SH-SY5Y (cell line): ENCODE measurements around the gene MCOLN1.

ENCODE experiments used
- GATA2 ChIP-seq: IDR thresholded peaks from 2 replicates; pipeline ENCODE4 v1.6.1; 2011; ENCODE audit warnings: mild to moderate bottlenecking, low read depth, low read length
- GATA3 ChIP-seq: IDR thresholded peaks from 2 replicates; pipeline ENCODE4 v1.6.1; 2011; ENCODE audit warnings: low read depth, mild to moderate bottlenecking, low read length, moderate library complexity

The MCOLN1 gene

DNA sequence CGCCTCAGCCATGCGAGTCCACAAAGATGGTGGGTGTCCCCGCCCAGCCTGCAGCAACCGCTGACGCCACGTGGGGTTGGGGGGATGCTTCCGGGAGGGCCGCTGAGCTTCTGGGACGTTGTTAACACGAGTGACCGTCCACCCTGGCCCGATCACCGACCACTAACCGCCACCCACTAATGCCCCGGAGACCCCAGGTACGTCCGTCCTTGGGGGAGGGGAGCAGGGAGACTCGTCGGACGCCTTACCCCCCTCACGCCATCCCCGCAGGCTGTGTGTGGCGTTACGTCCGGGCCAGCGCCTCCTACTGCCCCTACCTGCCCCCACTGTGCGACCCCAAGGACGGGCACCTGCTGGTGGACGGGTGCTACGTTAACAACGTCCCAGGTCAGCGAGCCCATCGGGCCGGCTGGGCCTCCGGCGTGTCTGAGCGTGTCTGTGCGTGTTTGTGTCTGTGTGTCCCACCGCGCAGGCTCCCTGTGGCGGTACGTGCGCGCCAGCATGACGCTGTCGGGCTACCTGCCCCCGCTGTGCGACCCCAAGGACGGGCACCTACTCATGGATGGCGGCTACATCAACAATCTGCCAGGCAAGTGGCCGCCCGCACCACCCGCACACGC, 34.4 kb downstream of the MCOLN1 start:
- no peak for TF ChIP-seq GATA2
- TF ChIP-seq GATA3: no peak

DNA sequence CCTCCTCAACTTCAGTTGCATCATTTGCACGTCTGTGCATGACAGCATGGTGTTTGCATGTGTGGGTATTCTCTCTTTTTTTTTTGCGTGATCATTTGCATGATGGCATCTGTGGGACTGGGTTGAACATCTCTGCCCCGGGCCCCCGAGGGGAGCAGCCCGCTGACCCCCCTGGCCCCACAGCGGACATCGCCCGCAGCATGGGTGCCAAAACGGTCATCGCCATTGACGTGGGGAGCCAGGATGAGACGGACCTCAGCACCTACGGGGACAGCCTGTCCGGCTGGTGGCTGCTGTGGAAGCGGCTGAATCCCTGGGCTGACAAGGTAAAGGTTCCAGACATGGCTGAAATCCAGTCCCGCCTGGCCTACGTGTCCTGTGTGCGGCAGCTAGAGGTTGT, 36.2 kb downstream of the MCOLN1 start:
- TF ChIP-seq GATA3: no peak
- no peak for TF ChIP-seq GATA2

DNA sequence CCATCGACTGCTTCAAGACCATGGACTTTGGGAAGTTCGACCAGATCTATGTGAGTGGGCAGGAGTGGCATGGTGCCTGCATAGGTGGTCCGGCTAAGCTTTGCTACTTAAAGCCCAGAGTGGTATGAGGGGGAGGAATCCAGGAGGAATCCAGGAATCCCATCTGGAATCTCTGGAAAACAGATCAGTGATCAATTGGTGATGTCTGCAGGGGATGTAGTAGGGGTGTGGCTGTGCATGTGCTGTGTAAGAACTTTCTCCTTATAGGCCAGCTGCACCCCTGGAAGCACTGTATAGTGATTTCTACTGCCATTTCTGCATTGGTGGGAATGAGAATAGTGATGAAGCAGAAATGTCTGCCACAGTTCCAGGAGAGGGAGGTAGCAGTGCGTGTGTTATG, 36.7 kb downstream of the MCOLN1 start:
- no peak for TF ChIP-seq GATA2
- no peak for TF ChIP-seq GATA3

DNA sequence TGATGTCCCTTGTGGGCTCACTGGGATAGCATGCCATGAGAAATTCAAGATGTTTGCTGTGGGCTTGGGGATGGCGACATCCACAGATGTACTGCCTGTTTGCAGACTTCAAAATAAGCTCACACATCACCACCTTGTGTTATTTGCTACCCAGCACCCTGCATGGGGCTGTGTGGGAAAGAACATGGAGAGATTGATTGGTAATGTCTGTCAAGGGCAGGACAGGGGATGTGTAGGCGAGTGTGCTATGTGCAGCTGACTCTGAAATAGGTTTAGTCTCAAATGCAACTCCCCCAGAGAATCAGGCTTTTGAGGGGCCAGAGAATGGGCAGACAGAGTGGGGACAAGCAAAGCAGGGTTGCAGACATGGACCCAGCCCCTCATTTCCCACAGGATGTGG, 37.8 kb downstream of the MCOLN1 start:
- no peak for TF ChIP-seq GATA3
- no peak for TF ChIP-seq GATA2

DNA sequence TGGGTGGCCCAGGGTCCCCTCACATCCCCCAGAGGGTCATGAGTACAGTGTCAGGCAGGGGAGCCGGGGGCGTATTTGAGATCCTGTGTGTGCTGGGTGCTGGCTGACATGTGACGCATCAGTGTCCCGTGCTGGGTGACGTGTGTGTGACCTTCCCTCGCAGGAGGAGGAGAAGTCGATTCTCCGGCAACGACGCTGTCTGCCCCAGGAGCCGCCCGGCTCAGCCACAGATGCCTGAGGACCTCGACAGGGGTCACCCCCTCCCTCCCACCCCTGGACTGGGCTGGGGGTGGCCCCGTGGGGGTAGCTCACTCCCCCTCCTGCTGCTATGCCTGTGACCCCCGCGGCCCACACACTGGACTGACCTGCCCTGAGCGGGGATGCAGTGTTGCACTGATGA, 38.9 kb downstream of the MCOLN1 start:
- no peak for TF ChIP-seq GATA2
- no peak for TF ChIP-seq GATA3

DNA sequence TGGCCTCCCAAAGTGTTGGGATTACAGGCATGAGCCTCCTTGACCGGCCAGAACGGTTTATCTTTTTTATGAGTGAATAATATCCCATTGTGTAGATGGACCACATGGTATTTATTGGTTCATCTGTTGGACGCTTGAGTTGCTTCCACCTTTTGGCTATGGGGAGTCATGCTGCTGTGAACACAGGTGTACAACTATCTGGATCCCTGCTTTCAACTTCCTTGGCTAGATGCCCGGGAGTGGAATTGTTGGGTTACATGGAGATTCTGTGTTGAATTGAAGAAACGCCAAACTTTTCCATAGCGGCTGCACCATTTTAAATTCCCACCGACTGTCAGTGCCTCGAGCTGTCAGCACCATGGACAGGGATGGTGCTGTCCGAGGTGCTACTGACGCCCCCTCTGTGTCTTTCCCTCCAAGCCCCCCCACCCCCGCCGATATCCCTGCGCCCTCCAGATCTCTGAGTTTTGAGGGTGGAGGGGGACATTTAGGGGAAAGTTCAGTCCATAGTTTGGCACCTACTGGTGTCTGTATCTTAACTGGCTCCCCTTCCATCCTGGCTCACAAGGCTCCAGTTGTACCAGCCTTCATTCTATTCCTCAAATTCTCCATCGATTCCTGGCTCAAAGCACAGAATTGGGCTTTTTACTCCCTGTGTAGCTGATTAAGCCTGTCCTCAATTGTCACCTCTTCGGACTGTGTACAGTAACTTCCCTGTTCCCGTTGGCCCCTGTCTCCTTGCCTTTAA, 40.4 kb downstream of the MCOLN1 start:
- TF ChIP-seq GATA2: no peak
- no peak for TF ChIP-seq GATA3

DNA sequence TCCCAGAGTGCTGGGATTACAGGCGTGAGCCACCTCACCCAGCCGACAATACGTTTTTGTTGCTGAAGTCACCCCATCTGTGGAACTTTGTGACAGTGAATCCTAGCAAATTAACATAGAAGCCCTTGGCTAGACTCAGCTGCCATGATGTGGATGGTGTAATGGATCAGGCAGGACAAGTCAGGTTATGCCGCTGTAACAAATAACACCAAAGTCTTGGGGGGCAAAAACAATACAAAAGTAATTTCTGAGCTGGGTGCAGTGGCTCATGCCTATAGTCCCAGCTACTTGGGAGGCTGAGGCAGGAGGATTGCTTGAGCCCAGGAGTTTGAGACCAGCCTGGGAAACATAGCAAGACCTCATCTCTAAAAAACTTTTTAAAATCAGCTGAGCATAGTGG, 42.4 kb downstream of the MCOLN1 start:
- TF ChIP-seq GATA3: no peak
- no peak for TF ChIP-seq GATA2

DNA sequence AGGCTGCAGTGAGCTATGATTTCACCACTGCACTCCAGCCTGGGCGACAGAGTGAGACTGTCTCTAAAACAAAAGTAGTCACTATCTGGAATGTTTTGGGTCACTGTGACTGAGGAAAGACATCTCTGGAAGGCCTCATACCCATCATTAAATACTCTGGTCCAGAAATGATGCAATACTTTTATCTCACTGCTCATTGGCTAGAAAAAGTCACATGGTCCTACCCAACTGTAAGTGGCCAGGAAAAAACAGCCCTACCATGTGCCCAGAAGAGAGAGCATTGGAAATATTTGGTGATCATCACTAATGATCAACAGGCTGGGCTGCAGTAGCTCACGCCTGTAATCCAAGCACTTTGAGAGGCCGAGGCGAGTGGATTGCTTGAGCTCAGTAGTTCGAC, 42.9 kb downstream of the MCOLN1 start:
- TF ChIP-seq GATA3: no peak
- TF ChIP-seq GATA2: no peak

DNA sequence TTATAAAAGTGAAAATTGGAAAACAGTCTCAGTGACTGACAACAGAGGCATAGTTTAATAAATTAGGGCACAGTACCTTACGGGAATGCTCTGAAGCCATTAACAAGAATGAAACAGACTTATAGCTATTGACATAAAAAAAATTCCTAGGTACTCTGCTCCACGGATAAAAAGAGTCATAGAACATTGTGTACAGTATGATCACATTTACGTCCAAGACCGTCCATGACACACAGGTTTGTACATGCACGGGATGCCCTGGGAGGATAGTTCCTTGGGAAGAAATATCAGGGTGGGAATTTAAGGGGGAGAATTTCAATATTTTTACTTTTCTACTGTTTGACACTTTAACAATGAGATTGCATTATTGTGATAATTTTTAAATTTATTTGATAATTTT, 48.3 kb downstream of the MCOLN1 start:
- TF ChIP-seq GATA2: no peak
- no peak for TF ChIP-seq GATA3

DNA sequence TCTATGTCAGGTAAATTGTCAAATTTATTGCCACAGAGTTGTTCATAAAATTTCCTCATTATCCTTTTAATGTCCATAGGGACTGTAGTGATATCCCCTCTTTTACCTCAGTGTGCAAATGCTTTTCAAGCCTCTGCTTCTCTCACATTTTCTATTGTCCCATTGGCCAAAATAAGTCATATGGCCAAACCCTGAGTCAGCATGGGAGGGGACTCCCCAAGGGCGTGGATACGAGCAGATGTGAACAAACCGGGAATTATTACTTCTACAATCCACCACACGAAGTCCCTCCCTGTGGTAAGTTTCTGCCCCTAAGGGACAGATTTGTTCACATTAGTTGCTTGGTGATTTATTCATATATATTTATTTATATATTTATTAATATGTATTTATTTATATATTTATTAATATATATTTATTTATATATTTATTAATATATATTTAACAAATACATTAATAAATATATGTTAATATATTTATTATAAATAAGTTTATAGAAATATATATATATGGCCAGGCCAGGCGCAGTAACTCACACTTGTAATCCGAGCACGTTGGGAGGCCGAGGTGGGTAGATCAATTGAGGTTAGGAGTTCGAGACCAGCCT, 53.1 kb downstream of the MCOLN1 start:
- TF ChIP-seq GATA2 (no peak), GATA3 (no peak)

DNA sequence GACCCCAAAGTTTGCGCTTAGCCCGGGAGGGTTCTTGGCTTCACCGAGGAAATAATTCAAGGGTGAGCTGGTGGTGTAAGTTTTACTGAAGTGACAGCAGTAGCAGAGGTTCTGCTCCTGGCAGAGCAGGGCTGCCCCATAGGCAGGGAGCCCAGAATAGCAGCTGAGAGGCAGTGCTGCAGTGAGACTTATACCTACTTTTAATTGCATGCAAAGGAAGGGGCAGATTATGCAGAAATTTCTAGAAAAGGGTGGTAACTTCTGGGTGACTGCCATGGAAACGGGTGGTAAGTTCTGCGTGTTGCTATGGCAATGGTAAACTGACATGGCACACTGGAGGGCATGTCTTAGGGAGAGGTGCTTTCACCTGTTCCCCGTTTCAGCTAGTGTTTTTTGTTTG, 55.7 kb downstream of the MCOLN1 start:
- TF ChIP-seq GATA2 (no peak), GATA3 (no peak)

DNA sequence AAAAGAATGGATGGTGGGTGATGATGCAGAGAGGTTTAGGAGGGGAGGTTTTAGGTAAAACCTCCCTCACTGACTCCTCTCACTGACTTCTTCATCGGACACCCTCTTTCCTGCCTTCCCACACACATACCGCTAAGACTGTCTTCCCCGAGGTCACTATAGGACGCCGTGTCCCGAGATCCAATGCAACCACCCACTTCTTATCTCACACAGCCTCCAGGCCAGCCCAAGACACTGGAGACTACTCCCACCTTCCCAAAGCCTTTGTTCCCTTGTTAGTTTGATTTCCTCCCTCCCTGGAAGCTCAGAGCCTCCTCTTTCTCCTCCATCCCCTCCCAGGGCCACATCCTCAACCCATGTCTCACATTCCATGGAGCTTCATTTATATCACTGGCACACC, 56.8 kb downstream of the MCOLN1 start:
- TF ChIP-seq GATA3 (no peak), GATA2 (no peak)

DNA sequence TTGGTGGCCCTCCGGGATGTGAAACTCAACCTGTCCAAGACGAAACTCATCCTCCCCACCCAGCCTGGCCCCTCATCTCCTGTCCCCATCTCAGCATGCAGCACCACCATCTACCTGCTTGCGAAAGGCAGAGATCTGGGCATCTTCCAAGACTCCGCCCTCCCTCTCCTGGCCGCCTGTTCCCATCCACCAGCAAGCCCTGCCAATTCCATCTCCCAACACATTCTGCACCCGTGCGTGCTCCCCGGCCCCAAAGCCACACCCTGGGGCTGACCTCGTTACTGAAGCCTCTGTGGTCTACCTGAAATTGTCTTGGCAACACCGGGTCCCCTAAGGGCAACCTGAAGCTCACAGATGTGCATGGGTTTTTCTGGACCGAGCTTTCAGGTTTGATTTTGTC, 60.0 kb downstream of the MCOLN1 start:
- TF ChIP-seq GATA3: no peak
- no peak for TF ChIP-seq GATA2
